A673 (cell line): ENCODE measurements around the gene CD276. TPM values are rescaled to one million over a fixed set of nuclear protein-coding genes. Genes with fewer than 3 reads are reported as not detected.

ENCODE experiments used
- BruUV-seq: library from RNA; stranded (reverse); fragments of 400-500 nt; replicated peaks from 2 replicates; lab custom pipeline; 2021; lab: Mats Ljungman, UMichigan
- CTCF ChIA-PET: fragments of 300-600 bp; sonication (Branson Sonifier 250); formaldehyde crosslinking; loops from one replicate; lab custom pipeline; 2022; ENCODE audit warnings: antibody characterized with exemption; lab: Charles Lee
- POLR2A ChIA-PET: fragments of 300-600 bp; sonication (Branson Sonifier 250); formaldehyde crosslinking; loops from one replicate; lab custom pipeline; 2022; ENCODE audit warnings: antibody characterized with exemption; ENCODE audit not compliant: low non-redundant PET; lab: Charles Lee
- DNase-seq: peaks from one replicate; pipeline ENCODE4 v3.0.0-alpha.2; 2015; ENCODE audit warnings: low spot score
- H3K27ac ChIP-seq: fragments of 200-600 bp; sonication (generic); 2 replicates; pipeline ENCODE4 v1.5.1; 2016; ENCODE audit warnings: mixed run types, low read depth, mild to moderate bottlenecking, mixed read lengths, antibody characterized with exemption, low read length; ENCODE audit not compliant: poor library complexity, severe bottlenecking
- H3K27me3 ChIP-seq: fragments of 200-600 bp; sonication (generic); replicated peaks from 2 replicates; pipeline ENCODE4 v1.6.1; 2017; ENCODE audit warnings: mixed run types, low read depth, mild to moderate bottlenecking, mixed read lengths, antibody characterized with exemption, low read length; ENCODE audit not compliant: insufficient read depth, poor library complexity
- H3K36me3 ChIP-seq: fragments of 200-600 bp; sonication (generic); 2 replicates; pipeline ENCODE4 v1.6.1; 2016; ENCODE audit warnings: mixed run types, mild to moderate bottlenecking, mixed read lengths, antibody characterized with exemption, low read length; ENCODE audit not compliant: insufficient read depth, poor library complexity, severe bottlenecking
- H3K4me1 ChIP-seq: fragments of 200-600 bp; sonication (generic); 2 replicates; pipeline ENCODE4 v1.6.1; 2017; ENCODE audit warnings: mixed run types, mild to moderate bottlenecking, mixed read lengths, antibody characterized with exemption, low read length; ENCODE audit not compliant: insufficient read depth, poor library complexity, severe bottlenecking
- H3K4me3 ChIP-seq: fragments of 200-600 bp; sonication (generic); 2 replicates; pipeline ENCODE4 v1.5.1; 2016; ENCODE audit warnings: low read depth, mixed run types, mild to moderate bottlenecking, mixed read lengths, low read length; ENCODE audit not compliant: poor library complexity, severe bottlenecking
- H3K9me3 ChIP-seq: fragments of 200-600 bp; sonication (generic); 2 replicates; pipeline ENCODE4 v1.6.1; 2016; ENCODE audit warnings: mixed run types, low read depth, mild to moderate bottlenecking, mixed read lengths, antibody characterized with exemption, low read length; ENCODE audit not compliant: poor library complexity, severe bottlenecking
- EZH2 ChIP-seq: fragments of 200-600 bp; sonication (generic); IDR thresholded peaks from 2 replicates; pipeline ENCODE4 v1.6.1; 2017; ENCODE audit warnings: borderline replicate concordance, low read depth, mild to moderate bottlenecking, mixed read lengths, antibody characterized with exemption, low read length; ENCODE audit not compliant: poor library complexity, severe bottlenecking
- intact Hi-C: fragments of 100-400 bp; cut with micrococcal nuclease; formaldehyde crosslinking; loops from one replicate; pipeline ENCODE4 v1.10.0; 2022; ENCODE audit not compliant: unreplicated experiment
- total RNA-seq: library from RNA; stranded (reverse); gene quantifications from 2 replicates; pipeline ENCODE4 v1.2.3, GENCODE V29; 2021
- TF ChIP-seq, protein P1 (sequence below): fragments of 300-800, 200-600 bp; sonication (generic); conservative IDR thresholded peaks from 2 replicates; pipeline ENCODE4 v1.5.1; 2017; ENCODE audit warnings: low read depth, mild to moderate bottlenecking, antibody characterized with exemption, low read length, moderate library complexity, mixed read lengths

Gene CD276
- total RNA-seq, 1 experiment from 2014 or later: 71.4 TPM

DNA sequence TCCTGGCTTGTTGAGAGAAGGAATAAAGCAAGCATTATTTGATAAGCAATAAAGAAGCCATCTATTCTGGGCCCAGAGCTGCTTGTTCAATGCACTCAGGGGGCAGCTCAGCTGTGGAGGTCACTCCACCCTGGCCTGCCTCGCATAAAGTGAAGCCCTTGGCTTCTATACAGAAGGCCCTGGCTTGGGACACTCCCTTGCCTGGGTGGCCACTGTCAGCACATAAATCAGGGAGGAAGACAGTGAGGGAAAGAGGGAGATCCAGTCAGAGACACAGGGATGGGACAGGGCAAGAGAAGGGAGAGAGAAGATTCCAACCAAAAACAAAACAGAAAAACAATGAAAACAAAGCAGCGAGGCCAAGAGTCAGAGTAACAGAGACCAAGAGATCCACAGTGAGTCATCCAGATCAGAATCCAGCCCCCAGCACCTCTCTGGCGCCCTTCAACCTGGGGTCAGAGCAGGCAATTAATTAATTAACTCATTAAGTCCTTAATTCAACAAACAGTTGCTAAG, 57.2 kb downstream of the CD276 start:
- H3K27ac ChIP-seq: no peak overlapping the region
- H3K9me3 ChIP-seq: no peaks in the 10 kb centered on the region
- DNase-seq: no peak
- TF ChIP-seq, protein P1, sequence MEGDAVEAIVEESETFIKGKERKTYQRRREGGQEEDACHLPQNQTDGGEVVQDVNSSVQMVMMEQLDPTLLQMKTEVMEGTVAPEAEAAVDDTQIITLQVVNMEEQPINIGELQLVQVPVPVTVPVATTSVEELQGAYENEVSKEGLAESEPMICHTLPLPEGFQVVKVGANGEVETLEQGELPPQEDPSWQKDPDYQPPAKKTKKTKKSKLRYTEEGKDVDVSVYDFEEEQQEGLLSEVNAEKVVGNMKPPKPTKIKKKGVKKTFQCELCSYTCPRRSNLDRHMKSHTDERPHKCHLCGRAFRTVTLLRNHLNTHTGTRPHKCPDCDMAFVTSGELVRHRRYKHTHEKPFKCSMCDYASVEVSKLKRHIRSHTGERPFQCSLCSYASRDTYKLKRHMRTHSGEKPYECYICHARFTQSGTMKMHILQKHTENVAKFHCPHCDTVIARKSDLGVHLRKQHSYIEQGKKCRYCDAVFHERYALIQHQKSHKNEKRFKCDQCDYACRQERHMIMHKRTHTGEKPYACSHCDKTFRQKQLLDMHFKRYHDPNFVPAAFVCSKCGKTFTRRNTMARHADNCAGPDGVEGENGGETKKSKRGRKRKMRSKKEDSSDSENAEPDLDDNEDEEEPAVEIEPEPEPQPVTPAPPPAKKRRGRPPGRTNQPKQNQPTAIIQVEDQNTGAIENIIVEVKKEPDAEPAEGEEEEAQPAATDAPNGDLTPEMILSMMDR: no peak
- TF ChIP-seq EZH2: no peak
- H3K27me3 ChIP-seq: no peaks in the 10 kb centered on the region
- intact Hi-C loops: no loop called here
- no TSS peak for BruUV-seq
- no peak overlapping the region for H3K4me3 ChIP-seq
- no peaks in the 10 kb centered on the region for H3K4me1 ChIP-seq
- POLR2A ChIA-PET: no interaction called here
- H3K36me3 ChIP-seq: no peaks in the 10 kb centered on the region
- CTCF ChIA-PET: no interaction called here

DNA sequence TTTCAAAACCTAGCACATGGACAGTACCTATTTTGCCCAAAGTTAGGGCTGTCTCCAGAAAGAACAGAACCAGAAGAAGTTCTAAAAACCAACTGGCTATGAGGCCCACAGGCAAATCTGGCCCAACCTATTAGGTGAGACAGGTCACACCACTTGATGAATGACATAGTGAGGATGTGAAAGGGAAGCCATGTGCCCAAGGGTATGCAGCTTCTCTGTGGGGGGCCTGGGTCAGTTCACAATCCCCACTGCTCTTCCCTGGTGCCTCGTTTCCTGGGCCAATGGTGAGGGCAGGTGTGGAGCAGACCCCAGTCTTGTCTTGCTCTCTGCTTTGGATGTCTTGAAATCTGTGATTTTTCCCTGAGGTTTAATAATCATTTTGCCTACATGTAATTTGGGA, 60.1 kb downstream of the CD276 start:
- TF ChIP-seq, protein P1: no peak
- TF ChIP-seq EZH2: no peak
- Histone ChIP-seq H3K27ac (no peak overlapping the region), H3K4me3 (no peak overlapping the region), H3K4me1 (no peaks in the 10 kb centered on the region), H3K27me3 (no peaks in the 10 kb centered on the region), H3K36me3 (no peaks in the 10 kb centered on the region), H3K9me3 (no peaks in the 10 kb centered on the region)
- no TSS peak for BruUV-seq
- DNase-seq: no peak
- intact Hi-C loops: no loop called here
- POLR2A ChIA-PET: no interaction called here
- CTCF ChIA-PET: no interaction called here

DNA sequence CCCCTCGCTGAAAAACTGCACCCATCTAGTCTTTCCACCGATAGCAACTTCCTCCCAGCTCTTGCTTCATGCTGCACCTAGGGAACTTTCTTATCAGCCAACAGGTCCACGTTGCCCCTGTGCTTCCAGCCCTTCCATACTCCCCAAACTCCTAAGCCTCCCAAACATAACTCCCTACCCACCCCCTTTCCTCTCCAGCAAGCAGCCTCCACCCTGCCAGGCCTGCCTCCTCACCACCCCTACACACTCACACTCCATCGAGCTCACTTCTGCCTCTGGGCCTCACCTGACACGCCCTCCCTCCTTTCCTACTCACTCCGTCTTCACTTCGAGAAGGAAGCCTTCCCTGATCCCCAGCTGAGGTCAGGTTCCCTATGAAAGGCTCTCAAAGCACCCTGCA, 60.9 kb downstream of the CD276 start:
- TF ChIP-seq, protein P1: no peak
- no peak for TF ChIP-seq EZH2
- H3K4me3 ChIP-seq: no peak overlapping the region
- BruUV-seq: no TSS peak
- no peak for DNase-seq
- no peaks in the 10 kb centered on the region for H3K9me3 ChIP-seq
- H3K4me1 ChIP-seq: no peaks in the 10 kb centered on the region
- CTCF ChIA-PET: no interaction called here
- H3K27me3 ChIP-seq: no peaks in the 10 kb centered on the region
- no peaks in the 10 kb centered on the region for H3K36me3 ChIP-seq
- POLR2A ChIA-PET: no interaction called here
- no peak overlapping the region for H3K27ac ChIP-seq
- intact Hi-C loops: no loop called here
